Peyer's patch (tissue), 4 donors: ENCODE results near the gene SRSF9.
"Not testable (repeated sequence)": the region's sequence is repeated elsewhere in the genome, so short reads cannot be mapped to it uniquely, and the experiment has no call there.

Experiments used
- CTCF ChIP-seq, 6 experiments: fragments of 450-650 bp in 4 of 6; fragments of 200-600 bp in 2 of 6; sonication (generic) in 1 of 6; IDR thresholded peaks; one replicate each; pipeline ENCODE4 v1.5.1; 2017 to 2019; ENCODE audit warnings: antibody characterized with exemption in 6 of 6, mild to moderate bottlenecking in 3 of 6, moderate library complexity in 1 of 6
- POLR2A ChIP-seq, 2 donors: fragments of 450-650 bp; IDR thresholded peaks; one replicate each; pipeline ENCODE4 v1.5.1; 2017; ENCODE audit warnings: antibody characterized with exemption in 2 of 2, mild to moderate bottlenecking in 2 of 2, moderate library complexity in 2 of 2

DNA sequence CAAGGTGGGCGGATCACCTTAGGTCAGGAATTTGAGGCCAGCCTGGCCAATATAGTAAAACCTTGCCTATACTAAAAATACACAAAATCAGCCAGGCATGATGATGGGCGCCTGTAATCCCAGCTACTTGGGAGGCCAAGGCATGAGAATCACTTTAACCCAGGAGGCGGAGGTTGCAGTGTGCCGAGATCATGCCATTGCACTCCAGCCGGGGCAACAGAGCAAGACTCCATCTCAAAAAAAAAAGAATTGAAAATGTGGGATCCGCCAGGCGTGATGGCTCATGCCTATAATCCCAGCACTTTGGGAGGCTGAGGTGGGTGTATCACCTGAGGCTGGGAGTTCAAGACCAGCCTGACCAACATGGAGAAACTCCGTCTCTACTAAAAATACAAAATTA lies 49.8 kb upstream of the SRSF9 start:
- not testable (repeated sequence) for TF ChIP-seq CTCF, POLR2A (IDR thresholded peaks at IDR 0.05)
